T-cell (primary cell): ENCODE results near the gene KRT79. TPM values are rescaled to one million over a fixed set of nuclear protein-coding genes. Genes with fewer than 3 reads are reported as not detected.

Experiments
- ATAC-seq, 4 experiments: fragments of 200-7000 bp in 3 of 4; fragments of 150-1000 bp in 1 of 4; cut with Tn5 transposase; replicated peaks in 1 of 4; 1 replicate in 3 of 4; 2 replicates in 1 of 4; pipeline ENCODE4 v1.10.0; 2021; ENCODE audit warnings: moderate library complexity in 3 of 4, mild to moderate bottlenecking in 2 of 4, moderate number of reproducible peaks in 1 of 4
- CTCF ChIA-PET, 2 donors: fragments of 300-600 bp; sonication (Branson Sonifier 250); formaldehyde crosslinking; loops; one replicate each; lab custom pipeline; 2022; ENCODE audit warnings: antibody characterized with exemption in 2 of 2; lab: Charles Lee
- POLR2A ChIA-PET, 2 donors: fragments of 300-600 bp; sonication (Branson Sonifier 250); formaldehyde crosslinking; loops; one replicate each; lab custom pipeline; 2022; ENCODE audit warnings: antibody characterized with exemption in 2 of 2; lab: Charles Lee
- DNase-seq, 35 experiments: peaks; one replicate each; pipeline versions ENCODE4 v3.0.0 to v3.0.0-alpha.2; 2013 to 2023
- H3K27ac ChIP-seq: one replicate; pipeline ENCODE4 v1.5.1; 2013; ENCODE audit warnings: low read length
- H3K27me3 ChIP-seq, 2 experiments: replicated peaks in 1 of 2; 1 replicate in 1 of 2; 2 replicates in 1 of 2; pipeline versions ENCODE4 v1.6.1 to v1.7.0; 2013; ENCODE audit warnings: low read length in 1 of 2, mixed read lengths in 1 of 2; ENCODE audit not compliant: control insufficient read depth in 2 of 2, insufficient read depth in 2 of 2; ENCODE audit errors: extremely low read depth in 1 of 2
- H3K36me3 ChIP-seq, 2 donors: 1 replicate in 1 of 2; 2 replicates in 1 of 2; pipeline versions ENCODE4 v1.6.1 to v1.7.0; 2013; ENCODE audit warnings: low read length in 1 of 2; ENCODE audit not compliant: control insufficient read depth in 2 of 2, insufficient read depth in 1 of 2; ENCODE audit errors: extremely low read depth in 1 of 2
- H3K4me1 ChIP-seq, 2 experiments: 1 replicate in 1 of 2; 2 replicates in 1 of 2; pipeline versions ENCODE4 v1.6.1 to v1.7.0; 2013; ENCODE audit warnings: low read length in 2 of 2, mixed read lengths in 1 of 2; ENCODE audit not compliant: insufficient read depth in 2 of 2, control insufficient read depth in 1 of 2; ENCODE audit errors: extremely low read depth in 1 of 2
- H3K4me3 ChIP-seq, 2 donors: 1 replicate in 1 of 2; 2 replicates in 1 of 2; pipeline versions ENCODE4 v1.5.1 to v1.7.0; 2013; ENCODE audit warnings: mild to moderate bottlenecking in 2 of 2, low read length in 1 of 2, moderate library complexity in 1 of 2; ENCODE audit not compliant: control insufficient read depth in 1 of 2; ENCODE audit errors: extremely low read depth in 1 of 2
- H3K9me3 ChIP-seq: 2 replicates; pipeline ENCODE4 v1.7.0; 2013
- H3K27ac Mint-ChIP-seq, 2 donors: one replicate each; pipeline ENCODE4 v1.8.0; 2020 to 2021; ENCODE audit warnings: mild to moderate bottlenecking in 2 of 2, mixed read lengths in 2 of 2
- H3K27me3 Mint-ChIP-seq, 2 donors: one replicate each; pipeline ENCODE4 v1.8.0; 2021 to 2022; ENCODE audit warnings: mixed read lengths in 2 of 2
- H3K36me3 Mint-ChIP-seq: one replicate; pipeline ENCODE4 v1.8.0; 2021; ENCODE audit warnings: mixed read lengths
- H3K4me1 Mint-ChIP-seq, 3 donors: one replicate each; pipeline ENCODE4 v1.8.0; 2020 to 2022; ENCODE audit warnings: mixed read lengths in 3 of 3, mild to moderate bottlenecking in 1 of 3
- H3K4me3 Mint-ChIP-seq, 3 donors: one replicate each; pipeline ENCODE4 v1.8.0; 2020 to 2022; ENCODE audit warnings: mild to moderate bottlenecking in 3 of 3, mixed read lengths in 3 of 3, moderate library complexity in 3 of 3
- H3K9me3 Mint-ChIP-seq, 3 donors: one replicate each; pipeline ENCODE4 v1.8.0; 2020 to 2022; ENCODE audit warnings: mixed read lengths in 3 of 3
- WGBS: methylation state at CpG from one replicate; pipeline ENCODE4 v1.1.5; 2013; ENCODE audit warnings: missing lambda C conversion rate; ENCODE audit not compliant: insufficient coverage; 5-methylcytosine and 5-hydroxymethylcytosine counted together
- total RNA-seq, 35 experiments: library from RNA in 6 of 35; stranded (reverse) in 6 of 35; fragments of 120-200 nt in 1 of 35; gene quantifications; one replicate each; pipeline versions ENCODE4 v1.2.1 to v1.2.4 and lab custom pipeline; 2013 to 2026

The KRT79 gene
- total RNA-seq, 5 donors from 2014 or later (not counting 1 experiment from before 2014, with no cell fraction given): 0.28 TPM; not detected in 4

- Histone ChIP-seq H3K9me3 (no peaks in the 10 kb centered on the region), H3K4me1 (no peaks in the 10 kb centered on the region), H3K4me3 (no peak overlapping the region), H3K27me3 (peaks cover 2 to 18% of the 10 kb centered on the region in 2 experiments), H3K27ac (no peak overlapping the region), H3K36me3 (no peaks in the 10 kb centered on the region)
- ChIA-PET POLR2A (no interaction called here), CTCF (no interaction called here)
- Mint-ChIP-seq H3K4me1 (no peaks in the 10 kb centered on the region), H3K27ac (no peak overlapping the region), H3K4me3 (no peak overlapping the region), H3K9me3 (no peaks in the 10 kb centered on the region), H3K36me3 (no peaks in the 10 kb centered on the region), H3K27me3 (peaks cover 5 to 8% of the 10 kb centered on the region in 2 donors)
- DNase-seq (no peak), ATAC-seq (no peak)
- 58% methylated on average over 2 of the region's 5 CpGs for WGBS
These were observed 57.7 kb downstream of the KRT79 start for GRCh38 chr12:52776435-52776834.

- ATAC-seq (no peak), DNase-seq (no peak)
- Mint-ChIP-seq H3K27ac (no peak overlapping the region), H3K4me3 (no peak overlapping the region), H3K9me3 (no peaks in the 10 kb centered on the region), H3K4me1 (no peaks in the 10 kb centered on the region), H3K36me3 (no peaks in the 10 kb centered on the region), H3K27me3 (peaks cover 3 to 9% of the 10 kb centered on the region in 2 donors)
- POLR2A ChIA-PET: no interaction called here
- WGBS: 69% methylated on average over 5 of the region's 8 CpGs
- H3K27me3 ChIP-seq: peaks cover 0 to 17% of the 10 kb centered on the region in 2 experiments
- CTCF ChIA-PET: no interaction called here
- no peak overlapping the region for H3K4me3 ChIP-seq
- H3K36me3 ChIP-seq: no peaks in the 10 kb centered on the region
- H3K9me3 ChIP-seq: no peaks in the 10 kb centered on the region
- H3K4me1 ChIP-seq: no peaks in the 10 kb centered on the region
- H3K27ac ChIP-seq: no peak overlapping the region
These were observed 59.4 kb downstream of the KRT79 start for GRCh38 chr12:52774629-52775250.

- 43% methylated on average over 1 of the region's 3 CpGs for WGBS
- Mint-ChIP-seq H3K4me3 (no peak overlapping the region), H3K27me3 (peaks cover 0 to 4% of the 10 kb centered on the region in 2 donors), H3K4me1 (no peaks in the 10 kb centered on the region), H3K36me3 (no peaks in the 10 kb centered on the region), H3K27ac (no peak overlapping the region), H3K9me3 (no peaks in the 10 kb centered on the region)
- no peak overlapping the region for H3K27ac ChIP-seq
- H3K4me1 ChIP-seq: no peaks in the 10 kb centered on the region
- ATAC-seq (no peak), DNase-seq (no peak)
- peaks cover 0 to 11% of the 10 kb centered on the region in 2 experiments for H3K27me3 ChIP-seq
- no peaks in the 10 kb centered on the region for H3K36me3 ChIP-seq
- POLR2A ChIA-PET: no interaction called here
- H3K9me3 ChIP-seq: no peaks in the 10 kb centered on the region
- CTCF ChIA-PET: no interaction called here
- H3K4me3 ChIP-seq: no peak overlapping the region
These were observed 61.3 kb downstream of the KRT79 start for GRCh38 chr12:52772772-52773171.

- ChIA-PET POLR2A (no interaction called here), CTCF (interaction anchor here in 1 of 2 donors (0.7 kb wide), 1 partner anchor 445 kb away, joined by 3 read pairs; no protein-coding TSS in a partner anchor)
- peaks cover 0 to 10% of the 10 kb centered on the region in 2 experiments for H3K27me3 ChIP-seq
- no peaks in the 10 kb centered on the region for H3K9me3 Mint-ChIP-seq
- H3K4me3 Mint-ChIP-seq: no peak overlapping the region
- H3K27me3 Mint-ChIP-seq: peaks cover 0 to 4% of the 10 kb centered on the region in 2 donors
- no peak for ATAC-seq
- H3K9me3 ChIP-seq: no peaks in the 10 kb centered on the region
- H3K27ac Mint-ChIP-seq: no peak overlapping the region
- H3K4me1 Mint-ChIP-seq: no peaks in the 10 kb centered on the region
- 76% methylated on average over 3 of the region's 4 CpGs for WGBS
- H3K4me1 ChIP-seq: no peaks in the 10 kb centered on the region
- DNase-seq: no peak
- no peak overlapping the region for H3K27ac ChIP-seq
- H3K36me3 Mint-ChIP-seq: no peaks in the 10 kb centered on the region
- no peaks in the 10 kb centered on the region for H3K36me3 ChIP-seq
- no peak overlapping the region for H3K4me3 ChIP-seq
These were observed 61.9 kb downstream of the KRT79 start for GRCh38 chr12:52772188-52772587.

GRCh38 chr12:52771505-52771904 is 62.6 kb downstream of the KRT79 start:
- Histone ChIP-seq H3K27ac (no peak overlapping the region), H3K9me3 (no peaks in the 10 kb centered on the region), H3K4me1 (no peaks in the 10 kb centered on the region), H3K27me3 (peaks cover 0 to 4% of the 10 kb centered on the region in 2 experiments), H3K4me3 (no peak overlapping the region), H3K36me3 (no peaks in the 10 kb centered on the region)
- Mint-ChIP-seq H3K27ac (no peak overlapping the region), H3K27me3 (peaks cover 0 to 4% of the 10 kb centered on the region in 2 donors), H3K4me1 (no peaks in the 10 kb centered on the region), H3K36me3 (no peaks in the 10 kb centered on the region), H3K4me3 (no peak overlapping the region), H3K9me3 (no peaks in the 10 kb centered on the region)
- DNase-seq (no peak), ATAC-seq (no peak)
- ChIA-PET POLR2A (no interaction called here), CTCF (no interaction called here)
- WGBS: 80% methylated on average over 1 of the region's 4 CpGs

Other genes with a start within 250 kb of the KRT79 start
- gene KRT72, start 232.8 kb downstream of the KRT79 start, total RNA-seq: 10 to 100 TPM; 10.1 to 52.7 (median 28.7) TPM
- 10 to 100 TPM in 3 of 5 donors, 1 to 10 TPM in 2; 6.8 to 37.9 (median 21.9) TPM for gene KRT73, start 215.8 kb downstream of the KRT79 start, total RNA-seq
- gene KRT2, start 182.1 kb downstream of the KRT79 start, total RNA-seq: 1 to 10 TPM in 2 of 5 donors, under 1 TPM in 3; 0.13 to 2.6 (median 0.82) TPM
- 10 to 100 TPM in 2 of 5 donors, 1 to 10 TPM in 2, under 1 TPM in 1; 0.19 to 57.7 (median 10.0) TPM for gene KRT1, start 153.9 kb downstream of the KRT79 start, total RNA-seq
- gene KRT77, start 130.8 kb downstream of the KRT79 start, total RNA-seq: not detected
- gene KRT76, start 57.0 kb downstream of the KRT79 start, total RNA-seq: not detected
- not detected for gene KRT3, start 38.2 kb downstream of the KRT79 start, total RNA-seq
- gene KRT4, start 20.2 kb downstream of the KRT79 start, total RNA-seq: not detected
- gene KRT78, start 14.7 kb upstream of the KRT79 start, total RNA-seq: not detected
- 10 to 100 TPM in 2 of 5 donors, 1 to 10 TPM in 1, under 1 TPM in 2; 0.42 to 13.3 (median 8.0) TPM for gene KRT8, start 70.8 kb upstream of the KRT79 start, total RNA-seq
- 10 to 100 TPM in 3 of 5 donors, 1 to 10 TPM in 2; 3.0 to 14.9 (median 11.8) TPM for gene KRT18, start 114.8 kb upstream of the KRT79 start, total RNA-seq
- gene EIF4B, start 172.1 kb upstream of the KRT79 start, total RNA-seq: 100 to 1,000 TPM; 710 to 755 (median 729) TPM
- 1 to 10 TPM; 2.5 to 5.1 (median 3.0) TPM for gene TNS2, start 215.8 kb upstream of the KRT79 start, total RNA-seq
- gene SPRYD3, start 245.1 kb upstream of the KRT79 start, total RNA-seq: 10 to 100 TPM; 29.3 to 65.0 (median 58.2) TPM